K562 (cell line): Measurements from ENCODE around the gene ZNF18. TPM values are rescaled to one million over a fixed set of nuclear protein-coding genes. Genes with fewer than 3 reads are reported as not detected.
A peak's percentile ranks its signal among the peaks of the same experiment; 100 is the strongest.

ENCODE experiments used
- ARID1B ChIP-seq: fragments of 450-650 bp; IDR thresholded peaks from 2 replicates; pipeline ENCODE4 v1.6.1; 2016; ENCODE audit warnings: antibody characterized with exemption, mild to moderate bottlenecking, inconsistent platforms
- BMI1 ChIP-seq: fragments of 150-350 bp; IDR thresholded peaks from 2 replicates; pipeline ENCODE4 v1.6.1; 2014; ENCODE audit warnings: low read length
- BRD9 ChIP-seq: fragments of 450-650 bp; IDR thresholded peaks from 2 replicates; pipeline ENCODE4 v1.6.1; 2018; ENCODE audit warnings: low read depth; ENCODE audit not compliant: partially characterized antibody
- CBX8 ChIP-seq: fragments of 200-600 bp; sonication (generic); IDR thresholded peaks from 2 replicates; pipeline ENCODE4 v1.6.1; 2012; ENCODE audit warnings: borderline replicate concordance, mixed run types, low read depth, mild to moderate bottlenecking, moderate library complexity, mixed read lengths, low read length, control low read depth, inconsistent platforms; ENCODE audit not compliant: poor library complexity, severe bottlenecking; ENCODE audit errors: extremely low read depth
- FOS ChIP-seq: IDR thresholded peaks from 3 replicates; pipeline ENCODE4 v1.6.1; 2011; ENCODE audit not compliant: insufficient read length; ENCODE audit errors: extremely low read depth
- KDM5B ChIP-seq: fragments of 200-600 bp; sonication (generic); IDR thresholded peaks from 2 replicates; pipeline ENCODE4 v1.6.1; 2012; ENCODE audit warnings: low read depth, mild to moderate bottlenecking, moderate library complexity, low read length, control low read depth, inconsistent platforms; ENCODE audit not compliant: insufficient replicate concordance
- KLF1 ChIP-seq: fragments of 450-650 bp; IDR thresholded peaks from 2 replicates; pipeline ENCODE4 v1.6.1; 2016; ENCODE audit warnings: missing genetic modification characterization, missing compliant biosample characterization
- MCM7 ChIP-seq, 2 experiments: fragments of 450-650 bp; IDR thresholded peaks; 2 replicates each; pipeline ENCODE4 v1.6.1; 2016 to 2018
- NELFE ChIP-seq: IDR thresholded peaks from 2 replicates; pipeline ENCODE4 v1.6.1; 2011; ENCODE audit warnings: mild to moderate bottlenecking; ENCODE audit not compliant: insufficient read depth, insufficient read length
- NFYB ChIP-seq: IDR thresholded peaks from 2 replicates; pipeline ENCODE4 v1.6.1; 2011; ENCODE audit warnings: mild to moderate bottlenecking, moderate library complexity; ENCODE audit not compliant: insufficient read length; ENCODE audit errors: extremely low read depth
- PHF21A ChIP-seq: fragments of 450-650 bp; IDR thresholded peaks from 2 replicates; pipeline ENCODE4 v1.6.1; 2017; ENCODE audit warnings: low read depth, borderline replicate concordance
- PRPF4 ChIP-seq: fragments of 200-400 bp; formaldehyde crosslinking; IDR thresholded peaks from one replicate; pipeline ENCODE4 v1.6.1; 2017; ENCODE audit warnings: low read length, low read depth, mild to moderate bottlenecking; ENCODE audit not compliant: insufficient read depth, poor library complexity, severe bottlenecking
- RB1 ChIP-seq: fragments of 450-650 bp; IDR thresholded peaks from 2 replicates; pipeline ENCODE4 v1.6.1; 2017; ENCODE audit warnings: low read depth, mild to moderate bottlenecking
- RHOXF2B ChIP-seq: fragments of 250-450 bp; sonication (Bioruptor Pico); conservative IDR thresholded peaks from 2 replicates; pipeline ENCODE4 v1.5.1; 2021
- TCF15 ChIP-seq: fragments of 250-450 bp; sonication (Bioruptor Pico); IDR thresholded peaks from 2 replicates; pipeline ENCODE4 v1.8.0; 2022; ENCODE audit warnings: moderate library complexity, mild to moderate bottlenecking, inconsistent platforms
- WHSC1 ChIP-seq: IDR thresholded peaks from one replicate; pipeline ENCODE4 v1.6.1; 2012; ENCODE audit warnings: low read length, control low read depth, inconsistent platforms
- ZNF280A ChIP-seq: fragments of 450-650 bp; IDR thresholded peaks from 2 replicates; pipeline ENCODE4 v1.6.1; 2018; ENCODE audit warnings: mild to moderate bottlenecking, low read depth; ENCODE audit not compliant: partially characterized antibody
- polyA plus RNA-seq, 8 experiments: library from polyadenylated mRNA; depleted of rRNA in 4 of 8; stranded (reverse) in 5 of 8; unstranded in 3 of 8; fragments of >200 nt; fragmentation: Nextera tagmentation in 2 of 8; fragmentation: Illumina TruSeq in 1 of 8; extraction: Ambion mirVana in 2 of 8; extraction: Trizol in 1 of 8; gene quantifications; 2 replicates each; pipeline versions ENCODE4 v1.2.1 to v1.2.3, GENCODE V29; 2011 to 2014; ENCODE audit warnings: inconsistent platforms in 1 of 8, missing spikeins in 1 of 8
- total RNA-seq, 7 experiments: library from RNA; depleted of rRNA in 6 of 7; stranded (reverse); fragments of >200 nt in 6 of 7; fragmentation: Illumina TruSeq in 2 of 7; extraction: Trizol in 2 of 7; gene quantifications; 2 replicates each; pipeline versions ENCODE4 v1.2.1 to v1.2.3, GENCODE V29; 2011 to 2021; ENCODE audit warnings: low replicate concordance in 1 of 7
- TF ChIP-seq, protein P1 (sequence below): conservative IDR thresholded peaks from 2 replicates; pipeline ENCODE4 v1.6.1; 2011; ENCODE audit warnings: low read depth, mild to moderate bottlenecking, low read length; ENCODE audit not compliant: control insufficient read depth
- TF ChIP-seq, protein P2 (sequence below): fragments of 250-450 bp; sonication (Bioruptor Pico); IDR thresholded peaks from 2 replicates; pipeline ENCODE4 v1.5.0; 2021; ENCODE audit warnings: mild to moderate bottlenecking, borderline replicate concordance
- TF ChIP-seq, protein P3 (sequence below): sonication (generic); formaldehyde crosslinking; IDR thresholded peaks from 2 replicates; pipeline ENCODE4 v1.8.0; 2022; ENCODE audit warnings: missing genetic modification reagents, mild to moderate bottlenecking, borderline replicate concordance

Gene ZNF18
- total and polyA plus RNA-seq, 9 of the 15 experiments (the other 6 are each of a cell fraction or from before 2014, with no cell fraction given): 1.1 to 5.0 (median 3.4) TPM

GRCh38 chr17:12020642-12021622, 23.7 kb upstream of the ZNF18 start, which contains the start of gene MAP2K4 (continued):
- TF ChIP-seq ZNF280A (no peak), KLF1 (tag) (no peak), NFYB (no peak), RHOXF2B (CRISPR knock-in tag) (no peak), BRD9 (no peak), NELFE (no peak), FOS (no peak), ARID1B (no peak), MCM7 (IDR thresholded peaks at IDR 0.05) (no peak), CBX8 (no peak), BMI1 (no peak), PRPF4 (no peak), TCF15 (no peak), RB1 (peak; percentile 56), KDM5B (peak; percentile 51), WHSC1 (no peak), PHF21A (no peak)
- TF ChIP-seq, protein P1, sequence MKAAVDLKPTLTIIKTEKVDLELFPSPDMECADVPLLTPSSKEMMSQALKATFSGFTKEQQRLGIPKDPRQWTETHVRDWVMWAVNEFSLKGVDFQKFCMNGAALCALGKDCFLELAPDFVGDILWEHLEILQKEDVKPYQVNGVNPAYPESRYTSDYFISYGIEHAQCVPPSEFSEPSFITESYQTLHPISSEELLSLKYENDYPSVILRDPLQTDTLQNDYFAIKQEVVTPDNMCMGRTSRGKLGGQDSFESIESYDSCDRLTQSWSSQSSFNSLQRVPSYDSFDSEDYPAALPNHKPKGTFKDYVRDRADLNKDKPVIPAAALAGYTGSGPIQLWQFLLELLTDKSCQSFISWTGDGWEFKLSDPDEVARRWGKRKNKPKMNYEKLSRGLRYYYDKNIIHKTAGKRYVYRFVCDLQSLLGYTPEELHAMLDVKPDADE: no peak
- TF ChIP-seq, protein P2, sequence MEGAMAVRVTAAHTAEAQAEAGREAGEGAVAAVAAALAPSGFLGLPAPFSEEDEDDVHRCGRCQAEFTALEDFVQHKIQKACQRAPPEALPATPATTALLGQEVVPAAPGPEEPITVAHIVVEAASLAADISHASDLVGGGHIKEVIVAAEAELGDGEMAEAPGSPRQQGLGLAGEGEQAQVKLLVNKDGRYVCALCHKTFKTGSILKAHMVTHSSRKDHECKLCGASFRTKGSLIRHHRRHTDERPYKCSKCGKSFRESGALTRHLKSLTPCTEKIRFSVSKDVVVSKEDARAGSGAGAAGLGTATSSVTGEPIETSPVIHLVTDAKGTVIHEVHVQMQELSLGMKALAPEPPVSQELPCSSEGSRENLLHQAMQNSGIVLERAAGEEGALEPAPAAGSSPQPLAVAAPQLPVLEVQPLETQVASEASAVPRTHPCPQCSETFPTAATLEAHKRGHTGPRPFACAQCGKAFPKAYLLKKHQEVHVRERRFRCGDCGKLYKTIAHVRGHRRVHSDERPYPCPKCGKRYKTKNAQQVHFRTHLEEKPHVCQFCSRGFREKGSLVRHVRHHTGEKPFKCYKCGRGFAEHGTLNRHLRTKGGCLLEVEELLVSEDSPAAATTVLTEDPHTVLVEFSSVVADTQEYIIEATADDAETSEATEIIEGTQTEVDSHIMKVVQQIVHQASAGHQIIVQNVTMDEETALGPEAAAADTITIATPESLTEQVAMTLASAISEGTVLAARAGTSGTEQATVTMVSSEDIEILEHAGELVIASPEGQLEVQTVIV: no peak
- TF ChIP-seq, protein P3, sequence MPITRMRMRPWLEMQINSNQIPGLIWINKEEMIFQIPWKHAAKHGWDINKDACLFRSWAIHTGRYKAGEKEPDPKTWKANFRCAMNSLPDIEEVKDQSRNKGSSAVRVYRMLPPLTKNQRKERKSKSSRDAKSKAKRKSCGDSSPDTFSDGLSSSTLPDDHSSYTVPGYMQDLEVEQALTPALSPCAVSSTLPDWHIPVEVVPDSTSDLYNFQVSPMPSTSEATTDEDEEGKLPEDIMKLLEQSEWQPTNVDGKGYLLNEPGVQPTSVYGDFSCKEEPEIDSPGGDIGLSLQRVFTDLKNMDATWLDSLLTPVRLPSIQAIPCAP (CRISPR knock-in tag): no peak
